Measurements from ENCODE around the gene AP1B1. TPM values are rescaled to one million over a fixed set of nuclear protein-coding genes. Genes with fewer than 3 reads are reported as not detected.
A peak's percentile ranks its signal among the peaks of the same experiment; 100 is the strongest.

AP1B1 gene
- polyA plus RNA-seq, 1 donor (not counting 4 experiments of a cell fraction or from before 2014, with no cell fraction given): 55.3 TPM

- Histone ChIP-seq H3K79me2 (ENCODE audit: control insufficient read depth, insufficient read depth, low read length) (no peaks in the 10 kb centered on the region), H3K4me2 (ENCODE audit: control insufficient read depth, extremely low read depth, insufficient read depth, low read depth, low read length) (no peak overlapping the region), H3K9me1 (ENCODE audit: control insufficient read depth, extremely low read depth, insufficient read depth, low read length) (no peaks in the 10 kb centered on the region), H3K9me3 (ENCODE audit: control insufficient read depth, low read depth, low read length) (no peaks in the 10 kb centered on the region), H3K9ac (ENCODE audit: control insufficient read depth, extremely low read depth, insufficient read depth, low read length) (no peak overlapping the region), H2AFZ (ENCODE audit: control insufficient read depth, low read length) (no peak overlapping the region), H3K36me3 (ENCODE audit: control insufficient read depth in 2 of 2, extremely low read depth in 1 of 2, insufficient read depth in 2 of 2, low read length in 2 of 2) (no peaks in the 10 kb centered on the region), H4K20me1 (ENCODE audit: control insufficient read depth, extremely low read depth, insufficient read depth, low read length) (no peaks in the 10 kb centered on the region), H3K27me3 (ENCODE audit: control insufficient read depth, extremely low read depth, insufficient read depth, low read length) (peaks cover 10% of the 10 kb centered on the region), H3K4me1 (ENCODE audit: control insufficient read depth, extremely low read depth, insufficient read depth, low read length) (no peaks in the 10 kb centered on the region), H3K27ac (ENCODE audit: control insufficient read depth, insufficient read depth, low read length) (no peak overlapping the region), H3K4me3 (ENCODE audit: control insufficient read depth in 2 of 3, extremely low read depth in 1 of 3, insufficient read depth in 2 of 3, low read depth in 1 of 3, low read length in 3 of 3) (no peak overlapping the region)
- FAIRE-seq (no peak), DNase-seq (ENCODE audit: low read depth, low spot score) (no peak)
- dilution Hi-C loops (cut with MboI; ENCODE audit: extremely low pct_ligation_motif_present, low sequenced_read_pairs): no loop called here
- TF ChIP-seq EZH2 (IDR thresholded peaks at IDR 0.05; ENCODE audit: low read length): no peak
- TF ChIP-seq CTCF (optimal IDR thresholded peaks at IDR 0.05 in 1 of 3, IDR thresholded peaks at IDR 0.05 in 1 of 3, conservative IDR thresholded peaks at IDR 0.05 in 1 of 3; ENCODE audit: extremely low read depth in 1 of 3, insufficient read depth in 2 of 3, low read length in 3 of 3): no peak
Observed at GRCh38 chr22:29396126-29396525, 7.8 kb upstream of the AP1B1 start.

GRCh38 chr22:29394931-29395581 lies 6.7 kb upstream of the AP1B1 start:
- DNase-seq (ENCODE audit: low read depth, low spot score) (no peak), FAIRE-seq (peak; percentile 56)
- Histone ChIP-seq H3K4me3 (ENCODE audit: control insufficient read depth in 2 of 3, extremely low read depth in 1 of 3, insufficient read depth in 2 of 3, low read depth in 1 of 3, low read length in 3 of 3) (no peak overlapping the region), H3K27ac (ENCODE audit: control insufficient read depth, insufficient read depth, low read length) (no peak overlapping the region), H4K20me1 (ENCODE audit: control insufficient read depth, extremely low read depth, insufficient read depth, low read length) (no peaks in the 10 kb centered on the region), H3K9me3 (ENCODE audit: control insufficient read depth, low read depth, low read length) (no peaks in the 10 kb centered on the region), H3K9me1 (ENCODE audit: control insufficient read depth, extremely low read depth, insufficient read depth, low read length) (no peaks in the 10 kb centered on the region), H3K36me3 (ENCODE audit: control insufficient read depth in 2 of 2, extremely low read depth in 1 of 2, insufficient read depth in 2 of 2, low read length in 2 of 2) (no peaks in the 10 kb centered on the region), H3K4me2 (ENCODE audit: control insufficient read depth, extremely low read depth, insufficient read depth, low read depth, low read length) (no peak overlapping the region), H3K9ac (ENCODE audit: control insufficient read depth, extremely low read depth, insufficient read depth, low read length) (no peak overlapping the region), H3K79me2 (ENCODE audit: control insufficient read depth, insufficient read depth, low read length) (no peaks in the 10 kb centered on the region), H3K4me1 (ENCODE audit: control insufficient read depth, extremely low read depth, insufficient read depth, low read length) (no peaks in the 10 kb centered on the region), H3K27me3 (ENCODE audit: control insufficient read depth, extremely low read depth, insufficient read depth, low read length) (peaks cover 10% of the 10 kb centered on the region), H2AFZ (ENCODE audit: control insufficient read depth, low read length) (no peak overlapping the region)
- dilution Hi-C loops (cut with MboI; ENCODE audit: extremely low pct_ligation_motif_present, low sequenced_read_pairs): no loop called here
- TF ChIP-seq EZH2 (IDR thresholded peaks at IDR 0.05; ENCODE audit: low read length): no peak
- TF ChIP-seq CTCF (optimal IDR thresholded peaks at IDR 0.05 in 1 of 3, IDR thresholded peaks at IDR 0.05 in 1 of 3, conservative IDR thresholded peaks at IDR 0.05 in 1 of 3; ENCODE audit: extremely low read depth in 1 of 3, insufficient read depth in 2 of 3, low read length in 3 of 3): peak; percentile 71 to 98 (median 95)

Measured in keratinocyte (primary cell).